ENCODE results near the gene MRM3.

The MRM3 gene

GRCh38 chr17:759964-760363, 22.2 kb upstream of the MRM3 start:
- TF ChIP-seq POLR2AphosphoS5 (IDR thresholded peaks at IDR 0.05; ENCODE audit: low read depth) (no peak), SPI1 (IDR thresholded peaks at IDR 0.05; ENCODE audit: borderline replicate concordance, low read depth) (no peak), REST (IDR thresholded peaks at IDR 0.05; ENCODE audit: insufficient replicate concordance, low read depth) (no peak), GABPA (IDR thresholded peaks at IDR 0.05; ENCODE audit: low read depth) (no peak)
- TF ChIP-seq, protein P1, sequence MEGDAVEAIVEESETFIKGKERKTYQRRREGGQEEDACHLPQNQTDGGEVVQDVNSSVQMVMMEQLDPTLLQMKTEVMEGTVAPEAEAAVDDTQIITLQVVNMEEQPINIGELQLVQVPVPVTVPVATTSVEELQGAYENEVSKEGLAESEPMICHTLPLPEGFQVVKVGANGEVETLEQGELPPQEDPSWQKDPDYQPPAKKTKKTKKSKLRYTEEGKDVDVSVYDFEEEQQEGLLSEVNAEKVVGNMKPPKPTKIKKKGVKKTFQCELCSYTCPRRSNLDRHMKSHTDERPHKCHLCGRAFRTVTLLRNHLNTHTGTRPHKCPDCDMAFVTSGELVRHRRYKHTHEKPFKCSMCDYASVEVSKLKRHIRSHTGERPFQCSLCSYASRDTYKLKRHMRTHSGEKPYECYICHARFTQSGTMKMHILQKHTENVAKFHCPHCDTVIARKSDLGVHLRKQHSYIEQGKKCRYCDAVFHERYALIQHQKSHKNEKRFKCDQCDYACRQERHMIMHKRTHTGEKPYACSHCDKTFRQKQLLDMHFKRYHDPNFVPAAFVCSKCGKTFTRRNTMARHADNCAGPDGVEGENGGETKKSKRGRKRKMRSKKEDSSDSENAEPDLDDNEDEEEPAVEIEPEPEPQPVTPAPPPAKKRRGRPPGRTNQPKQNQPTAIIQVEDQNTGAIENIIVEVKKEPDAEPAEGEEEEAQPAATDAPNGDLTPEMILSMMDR (IDR thresholded peaks at IDR 0.05; ENCODE audit: insufficient read depth, low read length): no peak
- Histone ChIP-seq H3K27ac (replicated peaks) (no peak overlapping the region), H3K27me3 (ENCODE audit: insufficient read depth, poor library complexity, severe bottlenecking) (no peaks in the 10 kb centered on the region), H3K4me3 (replicated peaks; ENCODE audit: insufficient read depth, low read length) (no peak overlapping the region)
- DNase-seq (ENCODE audit: low read depth in 1 of 2, low spot score in 1 of 2): no peak

DNA sequence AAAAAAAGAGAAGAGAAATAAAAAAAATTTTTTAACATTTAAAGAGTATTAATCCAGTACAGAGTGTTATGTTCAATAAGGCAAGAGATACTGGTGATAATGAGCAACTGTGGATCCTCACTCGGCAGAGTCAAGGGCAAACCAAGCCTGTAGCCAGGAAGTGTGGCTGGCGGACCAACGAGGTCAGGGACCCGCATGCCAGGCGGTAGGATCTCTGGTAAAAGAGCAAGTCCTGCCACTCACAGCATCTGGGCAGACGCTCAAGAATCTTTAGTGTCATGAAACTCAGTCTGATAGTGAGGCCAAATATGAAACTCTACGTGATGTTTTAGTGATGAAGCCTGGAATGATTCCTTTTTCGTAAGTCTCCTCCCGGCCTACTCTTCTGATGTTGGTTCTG, 21.8 kb upstream of the MRM3 start:
- TF ChIP-seq SPI1 (IDR thresholded peaks at IDR 0.05; ENCODE audit: borderline replicate concordance, low read depth): no peak
- no peak for TF ChIP-seq REST (IDR thresholded peaks at IDR 0.05; ENCODE audit: insufficient replicate concordance, low read depth)
- TF ChIP-seq, protein P1 (IDR thresholded peaks at IDR 0.05; ENCODE audit: insufficient read depth, low read length): no peak
- TF ChIP-seq GABPA (IDR thresholded peaks at IDR 0.05; ENCODE audit: low read depth): no peak
- no peak for TF ChIP-seq POLR2AphosphoS5 (IDR thresholded peaks at IDR 0.05; ENCODE audit: low read depth)
- no peak overlapping the region for H3K4me3 ChIP-seq (replicated peaks; ENCODE audit: insufficient read depth, low read length)
- no peaks in the 10 kb centered on the region for H3K27me3 ChIP-seq (ENCODE audit: insufficient read depth, poor library complexity, severe bottlenecking)
- DNase-seq (ENCODE audit: low read depth in 1 of 2, low spot score in 1 of 2): no peak
- H3K27ac ChIP-seq (replicated peaks): no peak overlapping the region

GRCh38 chr17:767076-767475, 15.1 kb upstream of the MRM3 start:
- Histone ChIP-seq H3K4me3 (replicated peaks; ENCODE audit: insufficient read depth, low read length) (no peak overlapping the region), H3K27ac (replicated peaks) (no peak overlapping the region), H3K27me3 (ENCODE audit: insufficient read depth, poor library complexity, severe bottlenecking) (no peaks in the 10 kb centered on the region)
- TF ChIP-seq GABPA (IDR thresholded peaks at IDR 0.05; ENCODE audit: low read depth) (no peak), SPI1 (IDR thresholded peaks at IDR 0.05; ENCODE audit: borderline replicate concordance, low read depth) (no peak), REST (IDR thresholded peaks at IDR 0.05; ENCODE audit: insufficient replicate concordance, low read depth) (no peak), POLR2AphosphoS5 (IDR thresholded peaks at IDR 0.05; ENCODE audit: low read depth) (no peak)
- TF ChIP-seq, protein P1 (IDR thresholded peaks at IDR 0.05; ENCODE audit: insufficient read depth, low read length): no peak
- no peak for DNase-seq (ENCODE audit: low read depth in 1 of 2, low spot score in 1 of 2)
